C4-2B (cell line): Measurements from ENCODE around the gene ISYNA1.

Experiments used
- CTCF ChIP-seq: fragments of 450-650 bp; conservative IDR thresholded peaks from 2 replicates; pipeline ENCODE4 v1.5.1; 2017; ENCODE audit warnings: mild to moderate bottlenecking
- ZFX ChIP-seq: fragments of 450-650 bp; IDR thresholded peaks from 2 replicates; pipeline ENCODE4 v1.6.1; 2017

DNA sequence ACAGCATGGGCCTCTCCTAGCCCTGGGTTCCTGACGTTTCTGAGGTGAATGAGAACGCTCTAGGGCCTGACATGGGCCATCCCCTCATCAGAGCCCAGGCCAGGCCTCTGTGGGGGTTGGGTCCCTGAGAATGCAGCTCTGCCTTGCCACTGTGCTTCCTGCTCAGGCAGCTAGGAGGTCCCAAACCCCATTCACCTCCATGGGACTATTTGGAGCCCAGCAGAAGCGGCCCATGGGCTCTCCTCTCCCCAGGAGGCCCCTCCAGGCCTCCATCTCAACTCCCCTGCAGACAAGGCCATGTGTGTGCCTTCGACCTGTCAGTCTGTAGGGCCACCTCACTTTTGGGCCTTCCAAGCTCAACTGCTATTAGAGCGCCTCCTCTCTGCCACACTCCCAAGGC, 47.1 kb upstream of the ISYNA1 start:
- TF ChIP-seq CTCF (no peak), ZFX (no peak)
